ENCODE measurements around the gene DNAJB1.
"Not testable (repeated sequence)": the region's sequence is repeated elsewhere in the genome, so short reads cannot be mapped to it uniquely, and the experiment has no call there.

The DNAJB1 gene

GRCh38 chr19:14517840-14518505 lies at the start of gene DNAJB1:
DNAJB1 (minus strand) TSS chr19:14518397; CDS start chr19:14518349, 48 bp downstream.
- peak; percentile 94 for DNase-seq

GRCh38 chr19:14567079-14567478 lies 48.9 kb upstream of the DNAJB1 start:
- DNase-seq = no peak

- DNase-seq = no peak
Measured at GRCh38 chr19:14566712-14567077, 48.5 kb upstream of the DNAJB1 start.

GRCh38 chr19:14565765-14566711 lies 47.8 kb upstream of the DNAJB1 start:
- DNase-seq = no peak

GRCh38 chr19:14565298-14565679 lies 47.1 kb upstream of the DNAJB1 start:
- DNase-seq = no peak

GRCh38 chr19:14564652-14565297 lies 46.6 kb upstream of the DNAJB1 start:
- not testable (repeated sequence) for DNase-seq

- DNase-seq = no peak
Measured at GRCh38 chr19:14563989-14564651, 45.9 kb upstream of the DNAJB1 start.

GRCh38 chr19:14563590-14563926 lies 45.4 kb upstream of the DNAJB1 start:
- DNase-seq = no peak

- no peak for DNase-seq
Measured at GRCh38 chr19:14562660-14563589, 44.7 kb upstream of the DNAJB1 start.

- no peak for DNase-seq
Measured at GRCh38 chr19:14561847-14562351, 43.7 kb upstream of the DNAJB1 start.

GRCh38 chr19:14561249-14561648 lies 43.1 kb upstream of the DNAJB1 start:
- DNase-seq = no peak

- DNase-seq = no peak
Measured at GRCh38 chr19:14560776-14561108, 42.5 kb upstream of the DNAJB1 start.

GRCh38 chr19:14559916-14560775 lies 41.9 kb upstream of the DNAJB1 start:
- no peak for DNase-seq

GRCh38 chr19:14558370-14559066 lies 40.3 kb upstream of the DNAJB1 start:
- no peak for DNase-seq

GRCh38 chr19:14556662-14557188 lies 38.5 kb upstream of the DNAJB1 start:
- DNase-seq = peak; percentile 85

GRCh38 chr19:14555918-14556661 lies 37.9 kb upstream of the DNAJB1 start:
- no peak for DNase-seq

GRCh38 chr19:14554382-14554812 lies 36.2 kb upstream of the DNAJB1 start:
- no peak for DNase-seq

GRCh38 chr19:14553939-14554243 lies 35.7 kb upstream of the DNAJB1 start:
- no peak for DNase-seq

All from retina (tissue), 1 donor.